ENCODE results near the gene HID1. TPM values are rescaled to one million over a fixed set of nuclear protein-coding genes. Genes with fewer than 3 reads are reported as not detected.

The HID1 gene
- total RNA-seq, 1 experiment from 2014 or later: 2.1 TPM

- peak; percentile 80 for DNase-seq
- no peaks in the 10 kb centered on the region for H3K36me3 ChIP-seq (replicated peaks; ENCODE audit: control insufficient read depth, insufficient read depth, low read length)
- no peak overlapping the region for H3K4me3 ChIP-seq (ENCODE audit: insufficient read depth, low read depth, low read length)
- H3K27me3 ChIP-seq (ENCODE audit: control insufficient read depth, insufficient read depth, low read length): peaks cover 59% of the 10 kb centered on the region
Observed at GRCh38 chr17:74937064-74938051, 35.2 kb downstream of the HID1 start.

- DNase-seq: no peak
- Histone ChIP-seq H3K27me3 (ENCODE audit: control insufficient read depth, insufficient read depth, low read length) (peaks cover 59% of the 10 kb centered on the region), H3K36me3 (replicated peaks; ENCODE audit: control insufficient read depth, insufficient read depth, low read length) (no peaks in the 10 kb centered on the region), H3K4me3 (ENCODE audit: insufficient read depth, low read depth, low read length) (no peak overlapping the region)
Observed at GRCh38 chr17:74936470-74936799, 36.1 kb downstream of the HID1 start.

DNA sequence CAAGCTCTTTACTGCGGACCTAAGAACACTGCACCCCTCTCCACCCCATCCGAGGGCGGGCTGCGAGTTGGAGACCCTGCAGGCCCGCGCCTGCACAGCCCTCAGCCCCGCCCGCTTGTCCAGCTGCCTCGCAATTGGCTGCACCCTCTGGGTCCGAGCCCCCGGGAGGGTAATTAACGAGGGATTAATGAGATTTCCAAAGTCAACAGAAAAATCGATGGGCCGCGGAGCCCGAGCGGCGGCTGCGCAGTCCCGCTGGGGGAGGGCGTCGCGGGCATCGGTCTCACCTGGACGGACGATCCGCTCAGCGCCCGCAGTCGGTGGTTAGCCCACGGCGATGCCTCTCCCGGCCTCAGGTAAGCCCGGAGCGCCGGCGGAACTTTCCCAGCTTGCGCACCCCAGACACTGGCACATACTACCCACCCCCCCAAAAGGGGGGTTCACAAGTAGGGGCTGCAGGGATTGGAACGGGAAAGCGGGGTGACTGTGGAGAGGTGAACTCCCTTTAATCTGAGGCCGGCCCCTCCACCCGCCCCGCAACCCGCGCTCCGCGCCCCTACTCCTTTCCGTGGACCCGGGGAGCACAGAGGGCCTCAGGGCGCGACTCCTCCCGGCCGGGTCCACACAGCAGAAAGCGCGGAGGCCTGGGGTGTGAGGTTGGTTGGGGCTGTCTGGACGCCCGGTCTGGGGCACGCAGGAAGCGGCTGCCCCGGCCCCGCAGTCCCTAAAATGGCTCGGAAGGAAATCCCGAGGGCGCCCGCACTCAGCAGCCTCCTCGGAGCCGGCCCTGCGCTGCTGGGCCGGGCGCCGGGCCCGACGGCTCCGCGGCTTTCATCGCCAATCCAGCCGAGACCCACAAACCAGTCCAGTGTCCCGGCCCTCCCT is 36.7 kb downstream of the HID1 start, which contains the start of gene OTOP3:
TSS of gene OTOP3 (plus strand) at position 314 of the 885 bp plus-strand sequence. CDS start at position 338, 24 bp downstream.
- peak; percentile 90 for DNase-seq
- Histone ChIP-seq H3K4me3 (ENCODE audit: insufficient read depth, low read depth, low read length) (peak within 1 kb of the TSS; percentile 19; the same call in 1 of the 2 replicates), H3K36me3 (replicated peaks; ENCODE audit: control insufficient read depth, insufficient read depth, low read length) (no peaks in the 10 kb centered on the region), H3K27me3 (ENCODE audit: control insufficient read depth, insufficient read depth, low read length) (peaks cover 60% of the 10 kb centered on the region)

DNA sequence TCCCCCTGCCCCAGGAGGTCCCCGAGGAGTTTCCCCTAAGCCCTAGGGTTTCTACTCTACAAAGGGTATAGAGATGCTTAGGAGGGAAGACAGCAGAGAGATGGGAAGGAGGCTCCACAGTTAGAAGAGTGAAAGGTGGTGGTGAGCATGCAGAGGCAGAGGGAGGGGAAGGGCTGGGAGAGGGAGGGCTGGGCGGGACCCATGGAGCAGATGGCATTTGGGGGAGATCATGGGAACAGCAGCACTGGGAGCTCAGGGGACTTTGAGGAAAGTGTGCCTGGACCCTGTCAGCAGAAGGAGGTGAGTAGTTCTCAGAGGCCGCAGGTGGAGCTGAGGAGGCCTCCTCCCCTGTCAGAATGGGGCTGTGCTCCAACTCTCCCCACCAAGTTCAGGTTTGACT is 37.5 kb downstream of the HID1 start:
- Histone ChIP-seq H3K27me3 (ENCODE audit: control insufficient read depth, insufficient read depth, low read length) (peaks cover 60% of the 10 kb centered on the region), H3K4me3 (ENCODE audit: insufficient read depth, low read depth, low read length) (no peak overlapping the region), H3K36me3 (replicated peaks; ENCODE audit: control insufficient read depth, insufficient read depth, low read length) (no peaks in the 10 kb centered on the region)
- peak; percentile 60 for DNase-seq

GRCh38 chr17:74930535-74931036 is 42.0 kb downstream of the HID1 start:
- Histone ChIP-seq H3K36me3 (replicated peaks; ENCODE audit: control insufficient read depth, insufficient read depth, low read length) (no peaks in the 10 kb centered on the region), H3K27me3 (ENCODE audit: control insufficient read depth, insufficient read depth, low read length) (peaks cover 41% of the 10 kb centered on the region), H3K4me3 (ENCODE audit: insufficient read depth, low read depth, low read length) (no peak overlapping the region)
- no peak for DNase-seq

DNA sequence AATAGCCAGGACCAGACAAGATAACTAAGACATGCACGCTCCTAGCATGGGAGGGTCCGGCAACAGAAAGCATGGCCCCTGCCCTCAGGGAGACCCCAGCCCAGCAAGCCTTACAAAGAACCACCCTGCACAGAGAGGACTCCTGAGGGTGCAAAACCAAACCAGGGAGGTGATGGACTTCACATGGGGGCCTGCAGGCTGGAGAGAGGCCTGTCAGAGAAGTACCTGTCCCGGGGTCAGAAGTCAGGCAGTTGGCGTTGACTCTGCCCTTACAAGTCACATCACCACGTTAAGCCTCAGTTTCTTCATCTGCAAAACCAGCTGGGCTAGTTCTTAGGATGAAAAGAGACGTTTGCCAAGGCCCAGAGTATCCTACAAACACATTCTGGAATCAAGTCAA is 43.8 kb downstream of the HID1 start:
- no peak overlapping the region for H3K4me3 ChIP-seq (ENCODE audit: insufficient read depth, low read depth, low read length)
- peaks cover 46% of the 10 kb centered on the region for H3K27me3 ChIP-seq (ENCODE audit: control insufficient read depth, insufficient read depth, low read length)
- no peak for DNase-seq
- no peaks in the 10 kb centered on the region for H3K36me3 ChIP-seq (replicated peaks; ENCODE audit: control insufficient read depth, insufficient read depth, low read length)

DNA sequence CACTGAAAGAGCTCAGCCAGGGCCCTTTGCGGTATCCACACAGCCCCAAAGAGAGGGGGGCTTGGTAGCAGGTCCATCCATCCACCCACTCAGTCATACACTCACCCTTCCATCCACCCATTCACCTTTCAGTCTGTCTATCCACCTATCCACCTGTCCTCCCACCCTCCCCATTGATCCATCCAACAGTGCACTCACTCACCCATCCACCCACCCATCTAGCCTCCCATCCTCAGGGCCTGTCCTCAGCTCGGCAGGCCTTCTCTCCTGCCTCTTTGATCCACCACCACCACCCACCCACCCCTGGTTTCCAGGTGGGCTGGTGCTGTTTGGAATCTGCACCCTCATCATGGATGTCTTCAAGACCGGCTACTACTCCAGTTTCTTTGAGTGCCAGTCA is 47.3 kb downstream of the HID1 start:
- H3K27me3 ChIP-seq (ENCODE audit: control insufficient read depth, insufficient read depth, low read length): peaks cover 58% of the 10 kb centered on the region
- DNase-seq: no peak
- no peaks in the 10 kb centered on the region for H3K36me3 ChIP-seq (replicated peaks; ENCODE audit: control insufficient read depth, insufficient read depth, low read length)

GRCh38 chr17:74924250-74924948 is 48.2 kb downstream of the HID1 start, which contains the start of gene OTOP2:
OTOP2 (plus strand) TSS chr17:74924273; CDS start chr17:74924633, 360 bp downstream.
- H3K36me3 ChIP-seq (replicated peaks; ENCODE audit: control insufficient read depth, insufficient read depth, low read length): no peaks in the 10 kb centered on the region
- H3K4me3 ChIP-seq (ENCODE audit: insufficient read depth, low read depth, low read length): peak within 1 kb of the TSS; percentile 37
- peaks cover 58% of the 10 kb centered on the region for H3K27me3 ChIP-seq (ENCODE audit: control insufficient read depth, insufficient read depth, low read length)
- DNase-seq: peak; percentile 85

More for the DNA sequence above, 47.3 kb downstream of the HID1 start:
- H3K4me3 ChIP-seq (ENCODE audit: insufficient read depth, low read depth, low read length): no peak overlapping the region

- no peaks in the 10 kb centered on the region for H3K36me3 ChIP-seq (replicated peaks; ENCODE audit: control insufficient read depth, insufficient read depth, low read length)
- peaks cover 58% of the 10 kb centered on the region for H3K27me3 ChIP-seq (ENCODE audit: control insufficient read depth, insufficient read depth, low read length)
- DNase-seq: peak; percentile 95
- H3K4me3 ChIP-seq (ENCODE audit: insufficient read depth, low read depth, low read length): peak overlapping the region; percentile 37
Observed at GRCh38 chr17:74923538-74924249, 48.9 kb downstream of the HID1 start.

DNA sequence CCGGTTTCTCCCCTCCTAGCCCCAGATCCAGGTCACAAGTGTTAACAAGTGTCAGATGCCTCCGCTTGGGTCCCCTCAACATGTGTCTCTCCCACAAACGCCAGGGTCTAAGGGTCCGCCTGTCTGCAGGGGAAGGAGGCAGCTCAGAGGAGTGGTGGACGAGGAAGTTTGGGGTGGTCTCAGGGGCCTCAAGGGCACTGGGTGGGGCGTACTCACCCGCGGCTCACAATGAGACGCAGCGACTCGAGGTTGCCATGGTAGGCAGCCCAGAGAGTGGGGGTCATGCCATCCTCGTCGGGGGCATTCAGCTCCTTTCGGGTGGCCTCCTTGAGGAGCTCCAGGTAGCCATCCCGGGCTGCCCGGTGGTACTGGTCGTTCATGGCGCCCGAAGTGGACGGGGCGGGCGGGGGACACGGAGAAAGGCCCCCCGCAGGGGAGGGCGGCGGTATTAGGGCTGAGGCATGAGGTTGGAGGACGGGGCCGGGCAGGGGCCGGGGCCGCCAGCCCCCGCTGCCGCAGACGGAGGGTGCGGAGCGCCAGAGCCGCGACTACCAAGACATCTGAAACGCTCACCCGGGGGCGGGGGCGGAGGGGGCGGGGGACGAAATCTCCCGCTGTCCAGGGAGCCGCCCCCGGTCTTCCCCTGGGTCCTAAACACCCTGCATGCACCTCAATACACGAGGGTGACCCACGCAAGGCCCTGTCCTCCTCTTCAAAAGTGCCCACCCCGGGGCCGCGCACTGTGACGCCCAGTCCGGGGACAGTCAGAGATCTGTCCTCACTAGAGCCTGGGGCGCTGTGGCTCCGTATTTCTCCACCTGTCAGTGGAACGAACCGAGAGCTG is 49.6 kb downstream of the HID1 start, which contains the start of gene USH1G:
TSS of gene USH1G (minus strand) at position 562 of the 844 bp plus-strand sequence. CDS start at position 380, 182 bp downstream.
- H3K4me3 ChIP-seq (ENCODE audit: insufficient read depth, low read depth, low read length): peak within 1 kb of the TSS; percentile 37
- peak; percentile 92 for DNase-seq
- no peaks in the 10 kb centered on the region for H3K36me3 ChIP-seq (replicated peaks; ENCODE audit: control insufficient read depth, insufficient read depth, low read length)

GRCh38 chr17:74922172-74922571 is 50.4 kb downstream of the HID1 start:
- Histone ChIP-seq H3K4me3 (ENCODE audit: insufficient read depth, low read depth, low read length) (no peak overlapping the region), H3K36me3 (replicated peaks; ENCODE audit: control insufficient read depth, insufficient read depth, low read length) (no peaks in the 10 kb centered on the region), H3K27me3 (ENCODE audit: control insufficient read depth, insufficient read depth, low read length) (peaks cover 54% of the 10 kb centered on the region)
- DNase-seq: no peak

More for the DNA sequence above, 49.6 kb downstream of the HID1 start, which contains the start of gene USH1G:
- H3K27me3 ChIP-seq (ENCODE audit: control insufficient read depth, insufficient read depth, low read length): peaks cover 58% of the 10 kb centered on the region

DNA sequence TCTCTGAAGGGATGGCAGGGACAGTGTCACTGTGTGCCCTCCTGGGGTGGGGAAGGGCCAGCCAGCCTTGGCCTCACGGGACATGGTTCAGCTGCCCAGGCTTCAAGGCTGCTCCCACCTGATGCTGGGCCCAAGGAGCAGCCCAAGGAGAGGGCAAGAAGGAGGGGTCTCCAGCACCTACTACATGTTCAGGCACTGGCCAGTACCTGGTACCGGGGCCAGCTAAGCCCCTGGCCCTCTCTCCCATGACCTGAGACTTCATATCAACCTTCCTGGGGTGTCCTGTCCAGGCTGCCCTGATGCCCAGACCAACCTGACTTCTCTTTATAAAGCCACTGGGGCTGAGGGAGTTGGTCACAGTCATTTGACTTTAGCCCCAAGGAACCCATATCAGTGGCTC is 50.8 kb downstream of the HID1 start:
- Histone ChIP-seq H3K36me3 (replicated peaks; ENCODE audit: control insufficient read depth, insufficient read depth, low read length) (no peaks in the 10 kb centered on the region), H3K27me3 (ENCODE audit: control insufficient read depth, insufficient read depth, low read length) (peaks cover 50% of the 10 kb centered on the region), H3K4me3 (ENCODE audit: insufficient read depth, low read depth, low read length) (no peak overlapping the region)
- DNase-seq: no peak
